ENCODE measurements around the gene RBM4B.

The RBM4B gene

DNA sequence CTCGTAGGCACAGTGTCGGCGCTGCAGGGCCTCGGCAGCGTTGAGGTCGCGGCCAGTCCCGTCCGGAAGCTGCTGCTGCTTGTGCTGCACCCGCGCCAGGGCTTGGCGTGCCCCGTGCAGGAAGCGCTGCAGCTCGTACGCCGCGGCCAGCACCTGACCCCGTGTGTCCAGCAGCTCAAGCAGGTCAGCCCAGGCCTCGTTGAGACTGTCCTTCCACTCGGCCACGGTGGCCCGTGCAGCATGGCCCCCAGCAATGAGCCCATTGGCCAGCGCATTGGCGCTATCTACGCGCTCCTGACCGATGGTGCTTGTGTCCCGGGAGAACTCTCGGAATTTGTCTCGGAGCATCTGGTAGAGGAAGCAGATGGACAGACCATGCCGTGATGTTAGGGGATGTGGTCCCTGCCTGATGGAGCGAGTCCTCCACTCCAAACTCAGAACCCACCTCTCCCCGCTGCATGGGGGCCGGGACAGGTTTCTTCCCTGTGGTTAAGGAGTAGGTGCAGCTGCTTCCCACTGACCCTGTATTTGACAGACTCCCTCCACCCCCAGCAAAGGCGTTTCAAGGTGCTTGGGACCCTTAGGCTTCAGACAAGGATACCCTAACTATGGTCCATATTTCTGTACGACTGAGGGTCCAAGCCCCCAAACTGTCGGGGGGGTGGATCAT is 13.8 kb upstream of the RBM4B start:
- Histone ChIP-seq H3K9ac (ENCODE audit: low read length) (no peak overlapping the region), H3K9me3 (replicated peaks; ENCODE audit: insufficient read depth, low read length) (no peaks in the 10 kb centered on the region), H3K27ac (ENCODE audit: low read length) (no peak overlapping the region), H3K4me3 (ENCODE audit: low read length) (no peak overlapping the region), H3K9me2 (replicated peaks; ENCODE audit: insufficient read depth, low read length) (no peaks in the 10 kb centered on the region), H3F3A (ENCODE audit: insufficient read depth, low read length) (no peaks in the 10 kb centered on the region), H3K79me2 (ENCODE audit: low read length) (no peaks in the 10 kb centered on the region), H2AFZ (ENCODE audit: low read length) (no peak overlapping the region), H3K27me3 (replicated peaks; ENCODE audit: insufficient read depth, low read length) (no peaks in the 10 kb centered on the region), H3K4me2 (ENCODE audit: low read depth, low read length) (no peak overlapping the region), H3K4me1 (ENCODE audit: low read length) (no peaks in the 10 kb centered on the region), H4K20me1 (ENCODE audit: insufficient read depth, low read length) (no peaks in the 10 kb centered on the region), H3K36me3 (replicated peaks; ENCODE audit: insufficient read depth, low read length) (no peaks in the 10 kb centered on the region)
- TF ChIP-seq, protein P1, sequence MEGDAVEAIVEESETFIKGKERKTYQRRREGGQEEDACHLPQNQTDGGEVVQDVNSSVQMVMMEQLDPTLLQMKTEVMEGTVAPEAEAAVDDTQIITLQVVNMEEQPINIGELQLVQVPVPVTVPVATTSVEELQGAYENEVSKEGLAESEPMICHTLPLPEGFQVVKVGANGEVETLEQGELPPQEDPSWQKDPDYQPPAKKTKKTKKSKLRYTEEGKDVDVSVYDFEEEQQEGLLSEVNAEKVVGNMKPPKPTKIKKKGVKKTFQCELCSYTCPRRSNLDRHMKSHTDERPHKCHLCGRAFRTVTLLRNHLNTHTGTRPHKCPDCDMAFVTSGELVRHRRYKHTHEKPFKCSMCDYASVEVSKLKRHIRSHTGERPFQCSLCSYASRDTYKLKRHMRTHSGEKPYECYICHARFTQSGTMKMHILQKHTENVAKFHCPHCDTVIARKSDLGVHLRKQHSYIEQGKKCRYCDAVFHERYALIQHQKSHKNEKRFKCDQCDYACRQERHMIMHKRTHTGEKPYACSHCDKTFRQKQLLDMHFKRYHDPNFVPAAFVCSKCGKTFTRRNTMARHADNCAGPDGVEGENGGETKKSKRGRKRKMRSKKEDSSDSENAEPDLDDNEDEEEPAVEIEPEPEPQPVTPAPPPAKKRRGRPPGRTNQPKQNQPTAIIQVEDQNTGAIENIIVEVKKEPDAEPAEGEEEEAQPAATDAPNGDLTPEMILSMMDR (IDR thresholded peaks at IDR 0.05; ENCODE audit: low read length) = no peak
- no peak for TF ChIP-seq EZH2 (optimal IDR thresholded peaks at IDR 0.05; ENCODE audit: low read depth, low read length)
- no peak for TF ChIP-seq EZH2phosphoT487 (IDR thresholded peaks at IDR 0.05; ENCODE audit: low read length)
- no peak for DNase-seq

DNA sequence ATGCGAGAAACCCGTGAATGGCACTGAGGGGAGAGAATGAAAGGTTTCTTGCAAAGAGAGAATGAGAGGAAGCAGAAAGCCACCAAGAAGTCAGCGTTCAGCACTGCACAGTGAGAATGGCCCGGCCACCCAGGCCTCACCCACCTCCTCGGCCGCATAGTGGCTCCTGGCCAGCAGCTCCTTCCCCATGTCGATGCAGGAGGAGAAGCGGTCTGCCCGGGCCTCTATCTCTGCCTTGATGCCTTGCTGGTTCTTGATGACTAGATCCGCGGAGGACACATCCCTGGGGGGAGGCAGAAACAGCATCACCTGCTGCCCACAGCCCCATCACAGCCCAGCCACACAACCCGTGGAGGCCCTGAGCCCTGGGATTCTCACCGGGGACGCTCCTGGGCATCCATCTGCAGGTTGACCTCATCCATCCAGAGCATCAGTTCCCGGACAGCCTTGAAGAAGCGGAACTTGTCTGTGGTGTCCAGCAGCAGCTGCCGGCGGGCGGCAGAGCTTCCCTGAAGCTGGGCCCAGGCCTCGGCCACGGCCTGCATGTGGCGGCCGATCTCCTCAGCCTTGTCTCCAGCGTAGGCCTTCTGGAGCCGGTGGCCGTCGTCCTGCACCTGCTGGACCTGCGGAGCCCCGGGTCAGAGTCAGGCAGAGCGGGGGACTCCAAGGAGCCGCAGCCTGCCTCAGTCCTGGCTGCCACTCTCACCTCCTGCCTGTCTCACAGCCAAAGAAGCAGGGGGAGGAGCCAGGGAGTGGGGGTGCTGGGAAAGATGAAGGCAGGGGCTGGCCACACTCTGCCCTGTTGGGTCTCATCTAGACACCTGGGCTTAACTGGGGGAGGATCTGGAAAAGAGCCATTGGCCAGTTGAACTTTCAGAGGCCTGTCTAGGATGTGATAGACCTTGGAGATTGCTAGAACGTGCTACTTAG is 12.2 kb upstream of the RBM4B start:
- Histone ChIP-seq H2AFZ (ENCODE audit: low read length) (no peak overlapping the region), H3K9me3 (replicated peaks; ENCODE audit: insufficient read depth, low read length) (no peaks in the 10 kb centered on the region), H3K27ac (ENCODE audit: low read length) (no peak overlapping the region), H3K79me2 (ENCODE audit: low read length) (no peaks in the 10 kb centered on the region), H3K4me1 (ENCODE audit: low read length) (no peaks in the 10 kb centered on the region), H3K4me2 (ENCODE audit: low read depth, low read length) (no peak overlapping the region), H3K9ac (ENCODE audit: low read length) (no peak overlapping the region), H3K36me3 (replicated peaks; ENCODE audit: insufficient read depth, low read length) (no peaks in the 10 kb centered on the region), H3K27me3 (replicated peaks; ENCODE audit: insufficient read depth, low read length) (no peaks in the 10 kb centered on the region), H3K4me3 (ENCODE audit: low read length) (no peak overlapping the region), H4K20me1 (ENCODE audit: insufficient read depth, low read length) (no peaks in the 10 kb centered on the region), H3K9me2 (replicated peaks; ENCODE audit: insufficient read depth, low read length) (no peaks in the 10 kb centered on the region), H3F3A (ENCODE audit: insufficient read depth, low read length) (no peaks in the 10 kb centered on the region)
- TF ChIP-seq EZH2 (optimal IDR thresholded peaks at IDR 0.05; ENCODE audit: low read depth, low read length) (no peak), EZH2phosphoT487 (IDR thresholded peaks at IDR 0.05; ENCODE audit: low read length) (no peak)
- TF ChIP-seq, protein P1 (IDR thresholded peaks at IDR 0.05; ENCODE audit: low read length) = no peak
- DNase-seq = no peak

- no peaks in the 10 kb centered on the region for H3F3A ChIP-seq (ENCODE audit: insufficient read depth, low read length)
- H3K27me3 ChIP-seq (replicated peaks; ENCODE audit: insufficient read depth, low read length) = no peaks in the 10 kb centered on the region
- no peaks in the 10 kb centered on the region for H3K4me1 ChIP-seq (ENCODE audit: low read length)
- no peak overlapping the region for H3K27ac ChIP-seq (ENCODE audit: low read length)
- no peak overlapping the region for H3K4me3 ChIP-seq (ENCODE audit: low read length)
- H2AFZ ChIP-seq (ENCODE audit: low read length) = no peak overlapping the region
- DNase-seq = no peak
- no peak overlapping the region for H3K9ac ChIP-seq (ENCODE audit: low read length)
- no peaks in the 10 kb centered on the region for H4K20me1 ChIP-seq (ENCODE audit: insufficient read depth, low read length)
- H3K9me3 ChIP-seq (replicated peaks; ENCODE audit: insufficient read depth, low read length) = no peaks in the 10 kb centered on the region
- no peaks in the 10 kb centered on the region for H3K36me3 ChIP-seq (replicated peaks; ENCODE audit: insufficient read depth, low read length)
- H3K79me2 ChIP-seq (ENCODE audit: low read length) = no peaks in the 10 kb centered on the region
- TF ChIP-seq, protein P1 (IDR thresholded peaks at IDR 0.05; ENCODE audit: low read length) = no peak
- no peak for TF ChIP-seq EZH2phosphoT487 (IDR thresholded peaks at IDR 0.05; ENCODE audit: low read length)
- no peak for TF ChIP-seq EZH2 (optimal IDR thresholded peaks at IDR 0.05; ENCODE audit: low read depth, low read length)
- no peaks in the 10 kb centered on the region for H3K9me2 ChIP-seq (replicated peaks; ENCODE audit: insufficient read depth, low read length)
- no peak overlapping the region for H3K4me2 ChIP-seq (ENCODE audit: low read depth, low read length)
Observed at GRCh38 chr11:66688561-66689534, 11.2 kb upstream of the RBM4B start.
